Ovary (tissue), 3 donors: ENCODE results near the gene SMIM5.
"Not testable (repeated sequence)": the region's sequence is repeated elsewhere in the genome, so short reads cannot be mapped to it uniquely, and the experiment has no call there.

ENCODE experiments used
- EP300 ChIP-seq: sonication (generic); formaldehyde crosslinking; IDR thresholded peaks from one replicate; pipeline ENCODE4 v1.6.1; 2017; ENCODE audit warnings: antibody characterized with exemption
- TF ChIP-seq, protein P1 (sequence below), 3 donors: fragments of 450-650 bp in 2 of 3; fragments of 200-600 bp in 1 of 3; IDR thresholded peaks; one replicate each; pipeline versions ENCODE4 v1.5.1 to v1.8.0; 2016 to 2022; ENCODE audit warnings: antibody characterized with exemption in 3 of 3, mild to moderate bottlenecking in 1 of 3
- donor health status: DM: no; HTN: no; CAD: no.

DNA sequence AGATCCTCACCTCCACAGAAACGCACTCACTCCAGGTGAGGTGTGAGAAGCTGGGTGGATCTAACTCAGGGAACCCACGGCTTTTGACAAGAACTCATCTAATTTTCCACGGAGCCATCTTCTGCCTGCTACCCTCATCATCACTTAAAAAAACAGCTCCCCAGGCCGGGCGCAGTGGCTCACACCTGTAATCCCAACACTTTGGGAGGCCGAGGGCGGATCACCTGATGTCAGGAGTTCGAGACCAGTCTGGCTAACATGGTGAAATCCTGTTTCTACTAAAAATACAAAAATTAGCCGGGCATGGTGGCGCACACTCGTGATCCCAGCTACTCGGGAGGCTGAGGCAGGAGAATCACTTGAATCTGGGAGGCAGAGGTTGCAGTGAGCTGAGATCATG lies 4.8 kb downstream of the SMIM5 start:
- TF ChIP-seq, protein P1, sequence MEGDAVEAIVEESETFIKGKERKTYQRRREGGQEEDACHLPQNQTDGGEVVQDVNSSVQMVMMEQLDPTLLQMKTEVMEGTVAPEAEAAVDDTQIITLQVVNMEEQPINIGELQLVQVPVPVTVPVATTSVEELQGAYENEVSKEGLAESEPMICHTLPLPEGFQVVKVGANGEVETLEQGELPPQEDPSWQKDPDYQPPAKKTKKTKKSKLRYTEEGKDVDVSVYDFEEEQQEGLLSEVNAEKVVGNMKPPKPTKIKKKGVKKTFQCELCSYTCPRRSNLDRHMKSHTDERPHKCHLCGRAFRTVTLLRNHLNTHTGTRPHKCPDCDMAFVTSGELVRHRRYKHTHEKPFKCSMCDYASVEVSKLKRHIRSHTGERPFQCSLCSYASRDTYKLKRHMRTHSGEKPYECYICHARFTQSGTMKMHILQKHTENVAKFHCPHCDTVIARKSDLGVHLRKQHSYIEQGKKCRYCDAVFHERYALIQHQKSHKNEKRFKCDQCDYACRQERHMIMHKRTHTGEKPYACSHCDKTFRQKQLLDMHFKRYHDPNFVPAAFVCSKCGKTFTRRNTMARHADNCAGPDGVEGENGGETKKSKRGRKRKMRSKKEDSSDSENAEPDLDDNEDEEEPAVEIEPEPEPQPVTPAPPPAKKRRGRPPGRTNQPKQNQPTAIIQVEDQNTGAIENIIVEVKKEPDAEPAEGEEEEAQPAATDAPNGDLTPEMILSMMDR (IDR thresholded peaks at IDR 0.05) = not testable (repeated sequence)
- not testable (repeated sequence) for TF ChIP-seq EP300
